H1 (cell line): ENCODE data around the gene NPSR1. TPM values are rescaled to one million over a fixed set of nuclear protein-coding genes. Genes with fewer than 3 reads are reported as not detected.

Experiments used
- CBX8 ChIP-seq: fragments of 300-800, 300-1000 bp; sonication (generic); IDR thresholded peaks from 2 replicates; pipeline ENCODE4 v1.7.1; 2016; ENCODE audit warnings: low read depth, low read length, borderline replicate concordance
- CEBPB ChIP-seq: IDR thresholded peaks from 2 replicates; pipeline ENCODE4 v1.6.1; 2012; ENCODE audit warnings: low read depth, low read length
- CHD2 ChIP-seq: IDR thresholded peaks from 2 replicates; pipeline ENCODE4 v1.6.1; 2012; ENCODE audit warnings: low read length, improper control_type of control experiment
- POLR2AphosphoS5 ChIP-seq: IDR thresholded peaks from 2 replicates; pipeline ENCODE4 v1.6.1; 2011; ENCODE audit warnings: low read depth, low read length
- TAF1 ChIP-seq: IDR thresholded peaks from 2 replicates; pipeline ENCODE4 v1.6.1; 2011; ENCODE audit warnings: mild to moderate bottlenecking, low read depth, low read length
- YY1 ChIP-seq: IDR thresholded peaks from 2 replicates; pipeline ENCODE4 v1.6.1; 2011; ENCODE audit warnings: low read depth, mild to moderate bottlenecking, low read length
- ZNF274 ChIP-seq: IDR thresholded peaks from 2 replicates; pipeline ENCODE4 v1.7.0; 2012; ENCODE audit warnings: low read length, borderline replicate concordance; ENCODE audit errors: extremely low read depth
- polyA plus RNA-seq, 7 experiments: library from polyadenylated mRNA; depleted of rRNA in 3 of 7; stranded (reverse) in 5 of 7; unstranded in 2 of 7; fragments of >200 nt in 5 of 7; fragments of 200-250 nt in 2 of 7; gene quantifications; 1 replicate in 5 of 7; 2 replicates in 1 of 7; 4 replicates in 1 of 7; pipeline versions ENCODE4 v1.2.1 to v1.2.3, GENCODE V29; 2011 to 2013; ENCODE audit warnings: missing spikeins in 2 of 7, mixed read lengths in 2 of 7
- total RNA-seq: library from RNA; stranded (reverse); fragmentation: NEBNext Ultra II Directional; extraction: Animal tissue kit (Norgen Biotek cat#: 25700); gene quantifications from 2 replicates; pipeline ENCODE4 v1.2.1, GENCODE V29; 2021
- TF ChIP-seq, protein P1 (sequence below), 3 experiments: IDR thresholded peaks; 1 replicate in 2 of 3; 2 replicates in 1 of 3; pipeline versions ENCODE4 v1.5.1 to v1.6.1; 2011; ENCODE audit warnings: low read length in 3 of 3, mild to moderate bottlenecking in 3 of 3, inconsistent platforms in 2 of 3, low read depth in 1 of 3, moderate library complexity in 1 of 3; ENCODE audit not compliant: insufficient read depth in 1 of 3; ENCODE audit errors: control extremely low read depth in 1 of 3
- TF ChIP-seq, protein P2 (sequence below): IDR thresholded peaks from 2 replicates; pipeline ENCODE4 v1.6.1; 2012; ENCODE audit warnings: inconsistent platforms

The NPSR1 gene
- total and polyA plus RNA-seq, 2 of the 8 experiments (the other 6 are each of a cell fraction or from before 2014, with no cell fraction given), result not detected

GRCh38 chr7:34734771-34735170 is 76.8 kb downstream of the NPSR1 start (continued):
- TF ChIP-seq CHD2 (no peak), TAF1 (no peak), CBX8 (no peak), POLR2AphosphoS5 (no peak), CEBPB (peak; percentile 50; the same call in 1 of the 2 replicates), ZNF274 (no peak), YY1 (no peak)
- TF ChIP-seq, protein P1, sequence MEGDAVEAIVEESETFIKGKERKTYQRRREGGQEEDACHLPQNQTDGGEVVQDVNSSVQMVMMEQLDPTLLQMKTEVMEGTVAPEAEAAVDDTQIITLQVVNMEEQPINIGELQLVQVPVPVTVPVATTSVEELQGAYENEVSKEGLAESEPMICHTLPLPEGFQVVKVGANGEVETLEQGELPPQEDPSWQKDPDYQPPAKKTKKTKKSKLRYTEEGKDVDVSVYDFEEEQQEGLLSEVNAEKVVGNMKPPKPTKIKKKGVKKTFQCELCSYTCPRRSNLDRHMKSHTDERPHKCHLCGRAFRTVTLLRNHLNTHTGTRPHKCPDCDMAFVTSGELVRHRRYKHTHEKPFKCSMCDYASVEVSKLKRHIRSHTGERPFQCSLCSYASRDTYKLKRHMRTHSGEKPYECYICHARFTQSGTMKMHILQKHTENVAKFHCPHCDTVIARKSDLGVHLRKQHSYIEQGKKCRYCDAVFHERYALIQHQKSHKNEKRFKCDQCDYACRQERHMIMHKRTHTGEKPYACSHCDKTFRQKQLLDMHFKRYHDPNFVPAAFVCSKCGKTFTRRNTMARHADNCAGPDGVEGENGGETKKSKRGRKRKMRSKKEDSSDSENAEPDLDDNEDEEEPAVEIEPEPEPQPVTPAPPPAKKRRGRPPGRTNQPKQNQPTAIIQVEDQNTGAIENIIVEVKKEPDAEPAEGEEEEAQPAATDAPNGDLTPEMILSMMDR (IDR thresholded peaks at IDR 0.05; ENCODE audit: control extremely low read depth in 1 of 3, insufficient read depth in 1 of 3, low read depth in 1 of 3, low read length in 3 of 3), result peak in 1 of 3 experiments; percentile 7; a peak in 1 of 4 replicates
- TF ChIP-seq, protein P2, sequence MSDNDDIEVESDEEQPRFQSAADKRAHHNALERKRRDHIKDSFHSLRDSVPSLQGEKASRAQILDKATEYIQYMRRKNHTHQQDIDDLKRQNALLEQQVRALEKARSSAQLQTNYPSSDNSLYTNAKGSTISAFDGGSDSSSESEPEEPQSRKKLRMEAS, result no peak
- TF ChIP-seq, all 59 proteins: peak for 3
